ENCODE data around the gene PBX3. TPM values are rescaled to one million over a fixed set of nuclear protein-coding genes. Genes with fewer than 3 reads are reported as not detected.

The PBX3 gene
- total and polyA plus RNA-seq, 2 of the 13 experiments (the other 11 are each of a cell fraction or from before 2014, with no cell fraction given), result 6.0 to 11.2 TPM

DNA sequence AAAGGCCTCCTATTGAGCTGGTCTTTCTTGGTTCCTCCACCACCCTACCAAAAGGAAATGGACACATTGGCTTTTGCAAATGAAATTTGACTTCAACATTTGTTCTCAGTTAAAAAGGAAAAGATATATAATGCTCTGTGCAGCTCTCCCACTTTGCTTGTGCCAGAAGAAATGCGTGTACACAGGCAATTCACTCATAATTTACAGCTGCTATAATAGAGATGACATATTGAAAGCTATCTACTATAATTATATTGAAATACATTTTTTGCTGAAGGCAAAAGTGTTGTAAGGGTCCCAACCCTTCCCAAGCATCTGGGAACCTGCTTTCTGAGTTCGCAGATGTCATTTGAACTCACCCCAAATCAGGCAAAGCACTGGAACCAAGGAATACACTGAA is 173.2 kb downstream of the PBX3 start (continued):
- TF ChIP-seq, protein P1, sequence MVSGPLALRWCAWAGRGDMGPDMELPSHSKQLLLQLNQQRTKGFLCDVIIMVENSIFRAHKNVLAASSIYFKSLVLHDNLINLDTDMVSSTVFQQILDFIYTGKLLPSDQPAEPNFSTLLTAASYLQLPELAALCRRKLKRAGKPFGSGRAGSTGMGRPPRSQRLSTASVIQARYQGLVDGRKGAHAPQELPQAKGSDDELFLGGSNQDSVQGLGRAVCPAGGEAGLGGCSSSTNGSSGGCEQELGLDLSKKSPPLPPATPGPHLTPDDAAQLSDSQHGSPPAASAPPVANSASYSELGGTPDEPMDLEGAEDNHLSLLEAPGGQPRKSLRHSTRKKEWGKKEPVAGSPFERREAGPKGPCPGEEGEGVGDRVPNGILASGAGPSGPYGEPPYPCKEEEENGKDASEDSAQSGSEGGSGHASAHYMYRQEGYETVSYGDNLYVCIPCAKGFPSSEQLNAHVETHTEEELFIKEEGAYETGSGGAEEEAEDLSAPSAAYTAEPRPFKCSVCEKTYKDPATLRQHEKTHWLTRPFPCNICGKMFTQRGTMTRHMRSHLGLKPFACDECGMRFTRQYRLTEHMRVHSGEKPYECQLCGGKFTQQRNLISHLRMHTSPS (CRISPR knock-in tag; IDR thresholded peaks at IDR 0.05; ENCODE audit: low read depth), result no peak
- TF ChIP-seq, protein P2, sequence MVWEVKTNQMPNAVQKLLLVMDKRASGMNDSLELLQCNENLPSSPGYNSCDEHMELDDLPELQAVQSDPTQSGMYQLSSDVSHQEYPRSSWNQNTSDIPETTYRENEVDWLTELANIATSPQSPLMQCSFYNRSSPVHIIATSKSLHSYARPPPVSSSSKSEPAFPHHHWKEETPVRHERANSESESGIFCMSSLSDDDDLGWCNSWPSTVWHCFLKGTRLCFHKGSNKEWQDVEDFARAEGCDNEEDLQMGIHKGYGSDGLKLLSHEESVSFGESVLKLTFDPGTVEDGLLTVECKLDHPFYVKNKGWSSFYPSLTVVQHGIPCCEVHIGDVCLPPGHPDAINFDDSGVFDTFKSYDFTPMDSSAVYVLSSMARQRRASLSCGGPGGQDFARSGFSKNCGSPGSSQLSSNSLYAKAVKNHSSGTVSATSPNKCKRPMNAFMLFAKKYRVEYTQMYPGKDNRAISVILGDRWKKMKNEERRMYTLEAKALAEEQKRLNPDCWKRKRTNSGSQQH (CRISPR knock-in tag; IDR thresholded peaks at IDR 0.05; ENCODE audit: low read depth), result no peak
- no peak for TF ChIP-seq GABPA (IDR thresholded peaks at IDR 0.05; ENCODE audit: low read depth, low read length)
- no peak for TF ChIP-seq GABPA (CRISPR knock-in tag; IDR thresholded peaks at IDR 0.05; ENCODE audit: low read depth)
- TF ChIP-seq ZSCAN21 (CRISPR knock-in tag; IDR thresholded peaks at IDR 0.05; ENCODE audit: borderline replicate concordance), result no peak
- TF ChIP-seq MYNN (CRISPR knock-in tag; IDR thresholded peaks at IDR 0.05; ENCODE audit: low read depth), result no peak
- no peak for TF ChIP-seq ZFP1 (CRISPR knock-in tag; IDR thresholded peaks at IDR 0.05)
- no peak for TF ChIP-seq ZNF609 (CRISPR knock-in tag; IDR thresholded peaks at IDR 0.05; ENCODE audit: borderline replicate concordance)
- TF ChIP-seq, protein P3, sequence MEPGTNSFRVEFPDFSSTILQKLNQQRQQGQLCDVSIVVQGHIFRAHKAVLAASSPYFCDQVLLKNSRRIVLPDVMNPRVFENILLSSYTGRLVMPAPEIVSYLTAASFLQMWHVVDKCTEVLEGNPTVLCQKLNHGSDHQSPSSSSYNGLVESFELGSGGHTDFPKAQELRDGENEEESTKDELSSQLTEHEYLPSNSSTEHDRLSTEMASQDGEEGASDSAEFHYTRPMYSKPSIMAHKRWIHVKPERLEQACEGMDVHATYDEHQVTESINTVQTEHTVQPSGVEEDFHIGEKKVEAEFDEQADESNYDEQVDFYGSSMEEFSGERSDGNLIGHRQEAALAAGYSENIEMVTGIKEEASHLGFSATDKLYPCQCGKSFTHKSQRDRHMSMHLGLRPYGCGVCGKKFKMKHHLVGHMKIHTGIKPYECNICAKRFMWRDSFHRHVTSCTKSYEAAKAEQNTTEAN (CRISPR knock-in tag; conservative IDR thresholded peaks at IDR 0.05), result no peak
- no peak for TF ChIP-seq GLI4 (CRISPR knock-in tag; IDR thresholded peaks at IDR 0.05; ENCODE audit: borderline replicate concordance)

Data from HepG2 (cell line).